TTC549 (cell line): ENCODE results near the gene KRT222.

Experiments used
- FAIRE-seq: peaks from 2 replicates; lab custom pipeline; 2012; peaks lifted over from hg19 to GRCh38; lab: Jason Lieb, UNC

KRT222 gene

GRCh38 chr17:40651939-40652338, 13.0 kb downstream of the KRT222 start:
- FAIRE-seq: no peak

DNA sequence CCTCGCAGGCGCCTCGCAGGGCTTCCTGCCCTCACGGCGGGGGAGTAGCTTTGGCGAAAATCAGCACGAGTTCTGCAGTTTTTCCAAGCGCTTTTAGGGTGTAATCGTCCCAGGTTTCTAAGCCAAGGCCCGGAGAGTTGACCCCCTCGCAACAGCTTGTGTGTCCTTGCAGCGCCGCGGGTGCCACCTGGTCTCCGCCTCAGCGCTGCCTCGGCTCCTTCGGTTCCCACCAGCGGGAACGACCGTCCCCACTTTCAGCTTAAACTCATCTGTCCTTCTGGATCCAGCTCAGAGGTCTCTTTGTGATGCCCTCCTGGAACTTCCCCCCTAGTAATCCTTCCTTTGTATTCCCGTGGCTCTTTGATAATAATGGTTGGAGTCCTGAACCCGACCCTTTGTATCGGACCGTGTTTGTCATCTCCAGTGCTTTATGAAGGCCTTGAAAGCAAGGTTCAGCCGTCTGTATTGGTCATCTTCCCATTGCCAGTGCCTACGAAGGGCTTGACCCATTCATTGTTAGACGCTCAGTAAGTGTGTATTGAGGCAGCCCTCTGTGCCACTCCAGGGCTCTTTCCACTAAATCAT, 16.5 kb downstream of the KRT222 start:
- no peak for FAIRE-seq

- no peak for FAIRE-seq
Measured at GRCh38 chr17:40647624-40648383, 17.2 kb downstream of the KRT222 start, which contains the start of gene SMARCE1. Gene SMARCE1 (minus strand): TSS chr17:40647818. CDS start chr17:40645802, 2,016 bp downstream.

GRCh38 chr17:40646791-40647623, 18.0 kb downstream of the KRT222 start:
- no peak for FAIRE-seq

DNA sequence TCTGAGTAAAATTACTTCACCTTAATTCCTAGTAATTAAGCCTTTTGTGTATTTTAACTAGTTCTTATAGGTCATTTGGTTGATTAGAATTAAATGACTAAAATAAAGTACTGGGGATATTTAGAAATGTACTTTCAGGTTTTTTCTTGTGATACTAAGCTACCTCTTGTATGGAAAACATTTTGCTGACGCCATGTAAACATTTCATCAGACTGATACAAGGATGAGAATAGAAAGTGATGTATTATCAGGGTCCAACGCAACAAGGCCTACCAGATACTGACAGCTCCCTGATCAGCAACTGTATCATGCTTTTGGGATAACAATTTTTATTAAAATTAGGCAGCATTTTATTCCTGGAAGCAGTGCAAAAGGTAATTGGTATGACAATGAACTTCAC, 19.0 kb downstream of the KRT222 start:
- FAIRE-seq: no peak

DNA sequence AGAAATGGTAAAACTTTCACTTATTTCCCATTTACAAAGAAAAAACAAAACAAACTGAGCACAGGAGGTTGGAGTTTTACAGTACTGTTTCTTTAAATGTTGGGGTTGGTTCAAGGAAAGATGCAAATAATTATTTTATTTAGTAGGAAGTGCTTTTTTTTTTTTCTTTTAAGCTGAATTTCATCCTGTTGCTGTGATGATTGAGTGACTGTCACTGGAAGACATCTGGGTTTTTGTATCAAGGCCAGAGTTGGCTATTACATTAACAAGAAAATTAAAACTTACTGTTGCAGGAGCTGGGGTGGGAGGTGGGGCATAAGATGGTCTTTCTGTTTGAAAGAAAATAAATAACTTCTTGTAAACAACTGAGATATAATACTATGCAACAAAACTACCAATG, 19.7 kb downstream of the KRT222 start:
- no peak for FAIRE-seq

GRCh38 chr17:40637931-40638330, 27.0 kb downstream of the KRT222 start:
- FAIRE-seq: no peak

GRCh38 chr17:40633871-40634270, 31.1 kb downstream of the KRT222 start:
- FAIRE-seq: no peak

DNA sequence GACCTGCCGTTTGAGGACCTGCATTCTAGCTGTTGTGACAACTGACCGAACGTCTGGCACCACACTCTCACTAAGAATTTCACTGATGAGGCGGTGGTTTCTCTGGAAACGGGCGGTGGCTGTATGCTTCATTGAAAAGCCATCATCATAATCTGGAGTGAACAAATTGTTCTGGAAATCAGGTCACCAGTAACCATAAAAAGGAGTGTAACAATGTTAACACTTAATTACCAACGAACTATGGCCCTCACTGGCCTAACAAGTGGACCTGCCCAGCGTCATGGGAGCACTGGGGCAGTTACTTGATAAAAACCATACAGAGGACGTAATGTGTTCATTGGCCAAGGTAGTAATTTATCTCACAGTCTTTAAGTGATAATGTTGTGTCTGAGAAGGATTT, 32.8 kb downstream of the KRT222 start:
- no peak for FAIRE-seq

- no peak for FAIRE-seq
Measured at GRCh38 chr17:40629842-40630241, 35.1 kb downstream of the KRT222 start.

DNA sequence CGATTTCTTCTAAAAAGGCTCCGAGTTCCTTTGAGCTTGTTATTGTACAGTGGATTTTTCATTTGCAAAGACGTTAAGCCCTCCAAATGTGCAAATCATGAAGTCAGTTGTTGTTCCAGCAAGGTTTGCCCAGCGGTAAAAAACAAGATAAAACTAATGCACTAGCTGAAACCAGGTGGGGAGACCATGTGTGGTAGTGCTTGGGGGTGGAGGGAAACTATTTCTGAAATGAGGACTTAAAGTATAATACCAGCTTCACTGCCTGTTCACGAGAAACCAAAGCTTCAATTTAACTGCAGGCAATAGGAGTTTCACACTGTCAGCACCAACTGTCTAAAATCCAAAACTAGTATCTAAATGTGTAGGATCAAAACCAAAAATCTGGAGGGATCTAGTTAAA, 39.7 kb downstream of the KRT222 start:
- FAIRE-seq: no peak

DNA sequence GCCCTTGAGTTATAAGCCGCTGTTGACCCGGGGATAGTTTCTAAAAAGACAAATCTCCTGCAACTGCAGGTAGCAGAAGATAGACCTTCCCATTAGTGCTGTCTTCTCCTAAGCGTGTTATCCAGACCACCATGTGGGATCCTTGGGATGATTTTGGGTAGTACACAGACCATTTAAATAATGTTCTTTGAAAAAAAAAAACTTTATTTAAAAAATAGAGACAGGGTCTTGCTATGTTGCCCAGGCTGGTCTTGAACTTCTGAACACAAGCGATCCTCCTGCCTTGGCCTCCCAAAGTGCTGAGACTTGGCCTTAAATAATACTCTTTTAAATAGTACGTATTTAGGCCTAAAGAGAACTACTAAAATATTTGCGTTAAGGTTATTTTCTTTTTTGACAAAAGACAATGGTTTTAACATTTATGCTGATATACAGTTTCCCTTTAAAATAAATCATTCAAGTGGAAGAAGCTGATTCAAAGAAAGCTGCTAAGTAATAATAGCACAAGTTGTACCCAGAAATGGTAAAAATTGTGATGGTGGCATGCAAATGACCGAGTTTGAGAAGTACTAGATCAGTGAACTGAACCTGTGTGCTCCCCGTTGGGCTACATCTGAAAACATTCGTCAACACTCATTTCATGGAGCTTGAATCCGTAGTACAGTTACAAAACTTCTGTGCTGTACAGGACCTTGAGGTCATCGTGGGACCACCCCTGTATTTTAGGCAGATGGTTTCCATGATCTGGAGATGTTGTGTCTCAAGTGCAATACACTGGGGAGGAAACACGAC, 41.4 kb downstream of the KRT222 start:
- FAIRE-seq: no peak

- FAIRE-seq: no peak
Measured at GRCh38 chr17:40622509-40622928, 42.5 kb downstream of the KRT222 start.

DNA sequence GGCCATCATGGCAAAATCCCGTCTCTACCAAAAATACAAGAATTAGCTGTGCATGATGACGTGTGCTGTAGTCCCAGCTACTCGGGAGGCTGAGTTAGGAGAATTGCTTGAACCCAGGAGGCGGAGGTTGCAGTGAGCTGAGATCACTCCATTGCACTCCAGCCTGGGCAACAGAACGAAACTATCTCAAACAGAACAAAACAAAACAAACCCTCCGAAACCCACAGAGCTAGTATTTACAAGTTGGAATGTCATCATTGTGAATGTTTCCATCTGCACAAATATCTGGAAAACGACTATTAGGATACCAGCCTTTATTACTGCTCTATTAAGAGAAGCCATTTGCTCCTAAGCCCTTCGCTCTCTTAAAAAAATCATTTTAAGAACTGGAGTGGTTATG, 43.4 kb downstream of the KRT222 start:
- no peak for FAIRE-seq

DNA sequence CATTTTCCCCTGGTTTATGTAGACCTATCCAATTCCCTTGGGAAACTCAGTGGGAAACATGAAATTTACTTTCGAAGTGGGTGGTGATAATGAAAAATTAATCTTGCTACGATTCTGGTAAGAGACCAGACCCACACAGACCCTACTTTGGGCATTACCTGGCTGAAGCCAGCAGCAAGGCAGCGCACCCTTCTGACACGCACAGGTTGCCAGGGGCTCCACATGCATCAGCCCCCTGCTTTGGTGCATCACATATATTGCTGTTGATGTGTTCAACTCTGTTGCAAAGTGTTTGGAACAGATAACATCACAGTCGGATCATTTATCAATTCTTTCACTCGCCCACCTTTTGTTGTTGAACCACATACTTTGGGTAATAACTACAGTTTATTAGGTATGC, 44.0 kb downstream of the KRT222 start:
- no peak for FAIRE-seq

DNA sequence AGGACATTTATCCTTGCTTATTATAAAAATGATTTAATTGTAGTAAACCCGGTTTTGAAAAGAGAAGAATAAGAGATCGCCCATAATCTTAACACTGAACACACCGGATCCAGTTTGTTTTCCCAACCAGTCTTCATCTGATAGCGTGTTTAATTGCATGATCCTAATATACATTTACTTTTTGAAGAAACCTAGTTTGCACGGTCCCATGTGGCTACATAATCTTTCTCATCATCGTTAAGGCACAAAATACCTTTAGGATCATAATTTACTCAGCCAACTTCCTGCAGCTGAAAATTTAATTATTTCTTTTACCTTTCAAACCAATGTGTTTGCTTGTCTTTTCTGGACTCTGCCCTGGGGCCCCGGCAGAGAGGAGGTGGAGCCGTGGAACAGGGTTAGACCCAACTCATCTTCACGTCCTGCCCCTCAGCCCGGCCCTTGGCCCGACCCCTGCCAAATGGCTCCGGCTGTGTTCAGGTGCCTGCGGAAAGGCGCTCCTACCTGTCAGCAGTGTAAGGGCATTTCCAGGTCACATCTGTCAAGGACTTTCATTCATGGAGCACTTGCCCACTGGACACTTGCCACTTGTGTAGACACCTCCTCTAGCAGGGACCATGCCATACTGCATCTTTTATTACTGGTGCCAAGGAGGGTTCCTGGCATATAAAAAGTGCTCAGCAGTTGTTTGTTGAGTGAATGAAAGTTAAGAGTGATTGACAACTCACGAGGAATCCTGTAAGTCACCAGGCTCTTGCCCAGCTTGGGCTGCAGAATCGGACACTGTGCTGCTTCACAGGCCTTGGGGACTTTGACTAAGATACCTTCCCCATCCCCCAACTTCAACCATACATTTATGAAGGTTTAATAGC, 46.0 kb downstream of the KRT222 start:
- FAIRE-seq: no peak

DNA sequence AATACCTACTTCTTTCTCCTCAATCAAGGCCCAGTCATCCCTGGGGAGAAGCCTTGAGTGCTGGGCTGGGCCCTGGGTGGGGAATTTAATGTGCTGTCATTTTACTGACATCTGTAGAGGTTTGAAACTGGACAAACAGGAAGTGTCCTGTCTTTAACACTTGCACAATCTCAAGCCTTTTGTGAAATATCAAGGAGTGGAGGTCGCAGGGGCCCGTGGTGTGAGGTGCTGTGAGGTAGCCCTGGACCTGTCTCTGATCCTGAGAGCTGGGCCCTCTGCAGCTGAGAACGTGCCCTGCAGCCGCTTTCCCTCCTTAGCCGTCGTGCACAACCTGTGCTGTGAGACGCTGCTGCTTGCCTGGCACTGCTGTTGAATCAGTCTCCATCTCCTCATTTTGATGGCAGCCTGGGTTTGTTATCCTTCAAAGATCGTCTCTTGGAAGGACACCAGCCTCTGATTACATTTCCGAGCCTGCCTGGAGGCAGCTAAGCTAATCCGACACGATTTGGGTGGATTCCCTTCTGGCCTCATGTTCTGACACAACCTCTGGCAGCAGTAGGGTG, 47.2 kb downstream of the KRT222 start:
- FAIRE-seq: no peak

DNA sequence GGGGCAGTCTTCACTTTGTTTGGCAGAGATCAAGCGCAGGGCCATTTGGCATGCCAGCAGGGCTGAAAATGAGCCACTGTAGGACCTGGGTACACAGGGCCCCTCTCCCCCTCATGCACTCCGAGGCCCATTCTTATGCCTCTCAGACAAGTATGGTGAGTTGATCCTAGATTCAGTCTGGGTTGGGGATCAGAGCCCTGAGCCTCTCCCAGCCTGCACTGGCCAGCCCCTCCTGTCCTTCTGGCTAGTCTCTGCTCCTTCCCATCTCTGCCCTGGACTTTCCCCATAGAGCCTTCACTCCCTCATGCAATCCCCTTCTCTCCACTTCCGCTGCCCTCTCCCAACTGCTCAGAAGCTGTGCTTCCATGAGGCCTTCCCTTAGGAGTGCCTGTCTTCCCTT, 48.4 kb downstream of the KRT222 start:
- FAIRE-seq: no peak

GRCh38 chr17:40615841-40616476, 49.0 kb downstream of the KRT222 start:
- FAIRE-seq: no peak

DNA sequence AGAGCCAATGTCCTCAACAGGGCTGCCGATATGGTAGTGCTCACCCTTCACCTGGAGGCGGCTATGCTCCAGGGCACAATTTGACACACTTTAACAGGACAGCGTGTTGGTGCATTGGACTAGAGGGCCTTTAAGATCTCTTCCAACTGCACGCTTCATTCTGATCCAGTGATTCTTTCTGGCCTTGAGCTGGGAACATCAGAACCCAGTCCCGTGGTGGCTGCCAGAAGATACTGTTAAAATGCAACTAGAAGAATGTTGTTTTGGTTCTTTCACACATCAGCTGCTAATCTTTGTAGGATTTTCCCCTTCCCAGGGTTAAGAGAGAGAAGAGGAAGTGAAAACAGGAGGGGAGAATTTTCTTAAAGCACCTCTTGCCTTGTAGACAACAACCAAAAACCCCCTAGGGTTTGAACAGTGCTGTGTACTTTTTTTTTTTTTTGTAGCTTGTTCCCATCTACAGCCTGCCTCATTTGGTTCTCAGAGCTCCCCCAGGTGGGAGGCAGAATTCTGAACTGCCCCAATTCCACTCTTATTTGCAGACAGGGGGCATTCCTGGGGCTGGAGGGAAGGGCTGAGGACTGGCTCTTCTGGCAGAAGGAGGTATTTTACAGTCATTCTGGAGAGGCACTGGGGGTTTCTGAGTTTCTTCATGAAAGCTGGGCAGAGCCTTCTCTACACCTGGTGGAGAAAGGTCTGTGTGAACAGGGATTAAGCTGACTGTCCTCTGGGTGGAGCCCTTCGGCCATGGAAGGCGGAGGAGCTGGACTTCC, 49.7 kb downstream of the KRT222 start:
- FAIRE-seq: no peak
